Kidney glomerular epithelial cell (primary cell): Measurements from ENCODE around the gene PARD6B.
"Not testable (repeated sequence)": the region's sequence is repeated elsewhere in the genome, so short reads cannot be mapped to it uniquely, and the experiment has no call there.

Experiments
- DNase-seq: peaks from one replicate; lab custom pipeline; 2025; lab: John Stamatoyannopoulos, UW

The PARD6B gene

GRCh38 chr20:50774515-50774914, 43.1 kb downstream of the PARD6B start:
- no peak for DNase-seq

GRCh38 chr20:50776122-50776817, 44.9 kb downstream of the PARD6B start:
- no peak for DNase-seq

GRCh38 chr20:50777373-50777772, 46.0 kb downstream of the PARD6B start:
- DNase-seq = no peak

- not testable (repeated sequence) for DNase-seq
Observed at GRCh38 chr20:50778994-50779393, 47.6 kb downstream of the PARD6B start.

- no peak for DNase-seq
Observed at GRCh38 chr20:50783390-50783789, 52.0 kb downstream of the PARD6B start.

- no peak for DNase-seq
Observed at GRCh38 chr20:50783903-50784302, 52.5 kb downstream of the PARD6B start.

GRCh38 chr20:50784464-50784863, 53.1 kb downstream of the PARD6B start:
- DNase-seq = no peak

GRCh38 chr20:50786703-50787102, 55.3 kb downstream of the PARD6B start:
- no peak for DNase-seq

GRCh38 chr20:50787181-50787580, 55.8 kb downstream of the PARD6B start:
- DNase-seq = no peak

- peak; percentile 65 for DNase-seq
Observed at GRCh38 chr20:50788045-50788991, 56.9 kb downstream of the PARD6B start.

GRCh38 chr20:50789968-50790650, 58.7 kb downstream of the PARD6B start:
- DNase-seq = no peak

GRCh38 chr20:50790651-50791277, 59.4 kb downstream of the PARD6B start:
- peak; percentile 76 for DNase-seq

GRCh38 chr20:50792708-50793574, 61.6 kb downstream of the PARD6B start:
- no peak for DNase-seq

GRCh38 chr20:50793575-50794016, 62.2 kb downstream of the PARD6B start:
- not testable (repeated sequence) for DNase-seq

- DNase-seq = no peak
Observed at GRCh38 chr20:50794181-50794845, 62.9 kb downstream of the PARD6B start.

GRCh38 chr20:50794846-50795634, 63.7 kb downstream of the PARD6B start, which contains the start of gene BCAS4:
TSS of gene BCAS4 (plus strand) at chr20:50795061. CDS start at chr20:50795084, 23 bp downstream.
- DNase-seq = peak; percentile 62

- DNase-seq = no peak
Observed at GRCh38 chr20:50797142-50797541, 65.8 kb downstream of the PARD6B start.

GRCh38 chr20:50798650-50799049, 67.3 kb downstream of the PARD6B start:
- DNase-seq = no peak

- no peak for DNase-seq
Observed at GRCh38 chr20:50799176-50799889, 68.0 kb downstream of the PARD6B start.
